Measurements from ENCODE around the gene DOCK7. TPM values are rescaled to one million over a fixed set of nuclear protein-coding genes. Genes with fewer than 3 reads are reported as not detected.

Gene DOCK7
- total RNA-seq, 1 donor from 2014 or later: 67.9 TPM

DNA sequence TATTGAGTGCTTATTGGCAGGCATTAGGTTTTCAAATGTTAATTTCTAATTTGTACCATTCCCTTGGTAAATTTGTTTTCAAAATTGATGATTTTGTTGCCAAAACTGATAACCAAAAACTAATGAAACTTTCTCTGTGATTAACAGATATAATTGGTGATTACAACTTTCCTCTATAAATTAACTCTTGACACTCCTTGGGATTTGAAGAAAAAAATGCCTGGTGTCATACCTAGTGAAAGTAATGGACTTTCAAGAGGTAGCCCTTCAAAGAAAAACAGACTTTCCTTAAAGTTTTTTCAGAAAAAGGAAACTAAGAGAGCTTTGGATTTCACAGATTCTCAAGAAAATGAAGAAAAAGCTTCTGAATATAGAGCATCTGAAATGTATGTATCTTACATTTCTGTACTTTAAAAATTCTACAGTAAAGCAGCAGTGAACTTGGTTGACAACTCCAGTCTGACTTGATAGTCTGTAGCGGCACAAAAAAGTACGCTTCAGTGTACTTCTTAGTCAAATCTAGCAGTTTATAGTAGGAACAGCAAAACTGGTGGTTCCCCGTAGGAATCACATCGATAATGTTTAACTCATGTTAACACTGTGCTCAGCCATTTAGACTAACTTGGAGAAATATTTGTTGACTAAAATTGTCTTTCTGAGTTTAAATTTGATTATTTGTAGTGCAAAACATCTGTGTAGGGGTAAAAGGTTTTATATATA lies 248.4 kb downstream of the DOCK7 start:
- DNase-seq: no peak

DNA sequence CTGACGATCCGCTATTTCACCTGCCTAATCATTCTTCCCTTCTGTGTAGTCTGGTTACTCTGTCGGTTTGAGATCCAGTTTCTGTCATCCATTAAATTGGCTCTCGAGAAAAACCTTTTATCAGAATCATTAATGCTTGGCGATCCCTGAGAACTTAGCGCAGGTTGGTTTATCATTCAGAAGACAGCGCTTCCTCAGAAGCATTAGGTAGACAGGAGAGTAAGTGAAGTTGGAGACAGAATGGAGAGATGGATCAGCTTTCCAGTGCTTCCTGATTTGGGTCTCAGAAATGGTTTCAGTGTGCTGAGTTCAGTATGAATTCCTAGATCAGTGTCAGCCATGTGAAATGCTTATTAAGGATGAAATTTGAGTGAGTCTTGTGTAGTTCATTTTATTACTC lies 250.0 kb downstream of the DOCK7 start:
- DNase-seq: peak; percentile 28

DNA sequence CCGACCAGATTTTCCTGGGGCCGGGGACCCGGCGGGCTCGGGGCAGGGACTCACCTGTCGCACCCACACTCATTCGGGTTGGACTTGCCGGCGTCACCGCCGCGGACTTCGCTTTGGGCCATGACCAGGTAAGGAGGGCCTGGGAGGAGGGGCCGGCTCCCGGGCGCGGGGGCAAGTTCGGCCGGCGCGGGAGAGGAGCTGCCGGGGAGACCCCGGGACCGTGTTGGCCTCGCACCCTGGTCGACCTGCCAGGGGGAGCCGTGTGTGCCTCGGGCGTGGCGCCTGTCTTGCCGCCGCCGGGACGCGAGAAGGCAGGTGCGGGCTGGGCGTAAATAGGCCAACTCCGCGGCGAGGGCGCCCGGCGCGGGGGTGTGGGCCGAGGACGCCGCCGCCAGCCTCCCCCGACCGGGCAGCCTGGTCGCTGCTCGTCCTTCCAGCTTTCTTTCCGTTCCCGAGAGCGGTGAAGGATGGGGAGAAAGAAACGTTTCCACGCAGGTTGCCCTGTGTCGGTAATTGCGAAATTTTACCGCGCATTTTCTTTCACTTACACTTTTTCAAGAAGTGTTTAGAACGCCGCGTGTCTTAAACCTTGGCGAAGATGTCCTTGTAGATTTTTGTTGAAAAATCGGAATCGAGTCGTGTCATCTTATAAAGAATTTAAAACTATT lies 250.8 kb downstream of the DOCK7 start:
- DNase-seq: peak; percentile 56

DNA sequence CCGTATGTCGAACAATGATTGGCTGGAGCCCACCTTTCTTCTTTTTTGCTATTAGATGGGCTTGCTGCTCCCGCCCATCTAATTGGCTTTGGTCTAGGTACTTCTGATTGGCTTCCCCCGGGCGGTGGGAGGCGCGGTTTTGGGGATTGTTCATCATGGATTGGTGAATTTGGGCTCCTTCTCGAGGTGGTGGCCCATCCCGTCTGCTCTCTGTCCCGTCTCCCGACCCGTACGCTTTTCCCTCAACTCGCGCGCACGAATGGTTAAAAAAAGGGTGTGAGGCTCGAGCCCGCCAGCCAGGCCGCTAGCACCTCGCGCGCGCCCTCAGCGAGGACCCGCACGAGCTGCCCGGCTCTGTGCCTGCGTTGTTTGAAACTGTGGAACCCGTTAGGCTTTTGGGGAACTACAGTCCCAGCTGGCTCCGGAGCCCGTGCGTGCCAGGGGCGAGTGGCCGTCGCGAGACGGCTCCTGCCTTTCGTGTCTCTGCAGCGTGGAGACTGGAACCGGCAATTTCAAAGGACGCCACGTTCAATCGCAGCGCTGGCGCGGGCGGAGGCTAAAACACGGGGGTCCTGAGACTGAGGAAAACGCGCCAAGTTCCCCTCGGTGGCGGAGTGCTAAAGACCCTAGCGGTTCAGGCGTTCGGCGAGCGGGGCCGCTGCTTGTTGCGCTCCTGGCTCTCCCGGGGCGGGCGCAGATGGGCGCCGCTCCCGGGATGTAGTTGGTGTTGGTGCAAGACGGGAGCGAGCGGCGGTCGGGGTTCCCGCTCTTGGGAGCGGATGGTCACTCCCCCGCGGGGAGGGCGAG lies 251.5 kb downstream of the DOCK7 start, which contains the start of gene USP1:
Gene USP1 (plus strand): TSS at position 584 of the 807 bp plus-strand sequence. CDS start 2,819 bp downstream, outside the sequence.
- peak; percentile 94 for DNase-seq

DNA sequence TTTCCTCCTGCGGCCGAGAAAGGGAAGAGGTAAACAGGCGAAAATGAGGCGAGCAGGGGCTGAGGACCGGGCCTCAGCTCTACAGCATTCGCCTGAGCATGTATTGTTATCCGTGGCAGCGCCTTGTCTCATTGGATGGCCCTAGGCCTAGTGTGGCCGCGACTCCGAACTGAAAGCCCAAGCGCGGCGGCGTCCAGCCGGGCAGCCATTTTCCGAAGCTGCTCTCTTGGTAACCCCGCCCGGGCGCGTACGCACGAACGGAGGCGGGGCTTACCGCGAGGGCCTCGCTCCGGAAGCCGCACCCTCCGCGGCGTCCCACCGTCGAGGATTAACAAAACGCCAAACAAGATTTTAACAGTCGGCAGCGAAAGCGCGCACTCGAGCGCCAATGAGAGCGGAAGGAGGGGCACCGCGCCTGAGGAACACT lies 252.1 kb downstream of the DOCK7 start:
- DNase-seq: peak; percentile 100

DNA sequence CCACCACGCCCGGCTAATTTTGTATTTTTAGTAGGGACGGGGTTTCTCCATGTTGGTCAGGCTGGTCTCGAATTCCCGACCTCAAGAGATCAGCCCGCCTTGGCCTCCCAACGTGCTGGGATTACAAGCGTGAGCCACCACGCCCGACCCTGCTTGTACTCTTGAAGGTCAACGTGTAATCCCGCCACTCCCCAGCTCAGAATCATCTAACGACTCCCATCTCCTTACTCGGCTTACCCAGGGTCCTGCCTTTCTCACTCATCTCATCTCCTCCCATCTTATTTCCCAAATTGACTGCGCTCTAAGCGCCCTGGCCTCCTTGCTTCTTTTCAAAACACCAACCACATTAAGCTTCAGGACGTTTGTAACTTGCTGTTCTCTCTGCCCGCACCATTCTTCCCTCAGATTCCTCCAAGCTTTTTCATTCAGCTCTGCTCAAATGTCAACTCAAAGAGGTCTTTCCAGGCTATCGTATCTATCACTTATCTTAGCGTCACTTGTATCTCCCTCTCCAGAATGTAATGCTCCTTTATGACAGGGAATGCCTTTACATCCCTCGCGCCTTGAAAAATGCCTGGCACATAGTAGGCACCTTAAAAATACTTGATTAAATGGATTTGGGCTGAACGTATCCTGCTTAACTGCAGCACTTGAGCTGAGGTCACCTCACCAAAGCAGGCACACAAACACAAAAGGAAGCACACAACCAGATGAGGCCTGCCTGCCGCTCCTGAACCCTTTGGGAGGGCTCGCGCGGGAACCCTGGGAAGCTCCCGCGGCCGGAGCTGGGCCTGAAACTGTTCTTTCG lies 252.8 kb downstream of the DOCK7 start:
- DNase-seq: no peak

DNA sequence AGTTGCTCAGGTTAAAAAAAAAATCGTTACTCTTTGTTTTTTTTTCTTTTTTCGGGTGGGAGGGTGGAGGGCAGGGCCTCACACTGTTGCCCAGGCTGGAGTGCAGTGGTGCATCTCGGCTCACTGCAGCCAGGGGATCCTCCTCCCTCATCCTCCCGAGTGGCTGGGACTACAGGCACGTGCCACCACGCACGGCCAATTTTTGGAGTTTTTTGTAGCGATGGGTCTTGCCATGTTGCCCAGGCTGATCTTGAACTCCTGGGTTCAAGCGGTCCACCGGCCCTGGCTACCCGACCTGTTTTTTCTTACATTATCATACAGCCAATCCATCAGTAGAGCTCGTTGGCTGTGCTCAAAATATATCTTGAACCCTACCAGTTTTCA lies 253.6 kb downstream of the DOCK7 start:
- no peak for DNase-seq

DNA sequence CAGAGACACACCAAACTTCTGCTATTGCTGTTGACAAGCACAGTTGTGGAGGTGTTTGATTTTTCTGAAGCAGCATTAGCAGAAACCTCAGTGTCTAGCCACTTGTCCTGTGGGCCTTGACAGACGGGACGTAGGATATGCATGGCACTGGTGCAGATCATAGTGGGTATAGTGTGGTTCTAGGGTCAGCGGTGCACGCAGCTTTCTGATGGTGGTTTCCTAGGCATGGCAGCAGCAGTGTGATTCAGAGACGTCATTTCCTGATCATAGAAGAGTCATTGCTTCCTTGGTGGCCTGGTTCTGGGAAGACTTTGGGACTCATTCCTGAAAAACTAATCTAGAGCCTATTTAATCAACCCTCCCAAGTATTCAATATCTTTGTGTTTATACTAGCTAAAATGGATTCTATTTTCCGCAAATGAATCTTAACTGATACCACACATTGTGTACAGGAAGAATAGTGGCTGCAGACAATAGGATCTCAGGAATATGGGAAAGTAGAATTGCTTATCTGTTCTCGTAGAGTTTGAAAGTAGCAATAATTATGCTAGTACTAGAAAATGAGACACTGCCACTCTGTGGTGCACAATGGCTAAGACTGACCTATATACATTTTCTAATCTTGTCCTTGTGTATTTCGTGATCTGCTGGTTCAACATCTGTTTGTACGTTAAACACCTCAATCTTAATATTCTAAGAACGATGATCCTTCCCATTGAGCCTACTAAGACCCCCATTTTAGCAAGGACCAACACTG lies 254.1 kb downstream of the DOCK7 start:
- DNase-seq: no peak

DNA sequence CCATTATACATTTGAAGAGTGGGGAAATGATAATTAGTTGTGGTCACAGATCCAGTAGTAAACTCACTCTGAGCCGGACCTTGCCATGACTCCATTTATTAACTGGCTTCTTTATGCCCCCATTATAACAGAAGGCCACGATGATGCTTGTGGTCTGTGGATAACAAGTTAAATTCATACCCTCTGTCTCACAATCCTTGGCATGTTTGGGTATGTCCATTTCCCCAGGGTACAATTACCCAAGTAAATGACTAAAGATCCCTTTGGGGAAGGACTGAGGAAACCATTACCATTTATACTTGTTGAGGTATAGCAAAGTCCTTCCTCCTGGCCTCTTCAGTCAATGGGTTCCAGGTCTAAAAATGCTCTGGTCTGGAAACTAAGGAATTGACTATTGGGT lies 258.6 kb downstream of the DOCK7 start:
- DNase-seq: no peak

DNA sequence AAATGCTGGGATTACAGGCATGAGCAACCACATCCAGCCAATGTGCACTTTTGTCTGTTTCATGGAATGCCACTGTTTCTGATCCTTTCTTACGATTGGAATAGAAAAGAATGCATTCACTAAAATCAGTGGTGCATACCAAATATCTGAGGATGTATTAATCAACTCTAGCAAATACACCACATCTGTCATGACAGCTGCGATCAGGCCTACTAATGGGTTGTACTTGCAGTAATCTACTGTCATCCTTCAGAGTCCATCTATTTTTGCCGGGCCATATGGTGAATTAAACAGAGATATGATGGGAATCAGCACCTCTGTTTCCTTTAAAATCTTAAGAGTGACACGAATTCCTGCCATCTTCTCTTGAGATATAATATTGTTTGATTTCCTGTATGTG lies 259.8 kb downstream of the DOCK7 start:
- DNase-seq: no peak

DNA sequence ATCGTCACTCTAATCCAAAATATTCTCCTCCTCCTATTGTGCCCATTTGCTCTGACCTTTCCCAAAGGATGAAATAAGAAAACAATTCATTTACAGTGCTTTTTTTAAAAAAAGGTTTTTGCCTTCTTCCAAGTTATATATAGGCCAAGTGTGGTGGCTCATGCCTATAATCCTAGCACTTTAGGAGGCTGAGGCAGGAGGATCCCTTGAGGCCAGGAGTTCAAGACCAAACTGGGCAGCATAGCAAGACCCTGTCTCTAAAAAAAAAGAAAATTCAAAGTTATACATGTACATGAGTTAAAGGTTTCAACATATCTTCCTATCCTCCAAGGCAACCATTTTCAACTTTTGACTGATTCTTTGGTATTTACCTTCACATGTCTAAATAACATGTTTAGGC lies 261.4 kb downstream of the DOCK7 start:
- no peak for DNase-seq

DNA sequence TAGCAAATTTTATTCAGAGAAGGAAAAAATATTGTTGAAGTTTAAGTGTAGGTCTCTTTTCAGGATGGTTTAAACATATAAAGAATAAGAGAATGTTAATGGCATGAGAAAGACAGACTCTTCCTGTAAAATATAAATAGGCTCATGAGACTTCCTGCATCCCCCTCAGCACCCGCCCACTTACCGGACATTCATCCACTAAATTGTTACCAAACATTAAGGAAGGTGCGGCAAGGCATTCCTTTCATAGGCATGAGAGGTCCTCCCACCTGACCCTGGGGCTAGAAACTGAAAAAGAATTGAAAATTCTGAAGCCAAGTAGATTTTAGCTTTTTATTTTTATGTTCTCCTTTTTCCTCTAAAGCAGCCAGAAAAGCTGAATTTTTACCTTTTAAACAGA lies 261.9 kb downstream of the DOCK7 start:
- DNase-seq: no peak

DNA sequence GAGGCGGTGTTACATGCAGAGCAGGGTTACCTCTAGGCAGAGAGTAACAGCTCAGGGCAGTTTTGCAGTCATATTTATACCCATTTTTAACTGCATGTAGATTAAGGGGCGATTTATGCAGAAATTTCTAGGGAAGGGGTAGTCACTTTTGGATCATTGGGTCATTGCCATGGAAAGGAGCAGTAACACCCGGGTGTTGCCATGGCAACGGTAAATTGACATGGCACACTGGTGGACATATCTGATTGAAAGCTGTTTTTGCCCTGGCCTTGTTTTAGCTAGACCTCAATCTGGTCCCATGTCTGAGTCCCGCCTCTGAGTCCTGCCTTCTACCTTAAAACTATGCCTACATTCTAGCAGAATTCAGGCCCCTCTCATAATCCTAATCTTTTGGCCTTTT lies 263.1 kb downstream of the DOCK7 start:
- DNase-seq: no peak

DNA sequence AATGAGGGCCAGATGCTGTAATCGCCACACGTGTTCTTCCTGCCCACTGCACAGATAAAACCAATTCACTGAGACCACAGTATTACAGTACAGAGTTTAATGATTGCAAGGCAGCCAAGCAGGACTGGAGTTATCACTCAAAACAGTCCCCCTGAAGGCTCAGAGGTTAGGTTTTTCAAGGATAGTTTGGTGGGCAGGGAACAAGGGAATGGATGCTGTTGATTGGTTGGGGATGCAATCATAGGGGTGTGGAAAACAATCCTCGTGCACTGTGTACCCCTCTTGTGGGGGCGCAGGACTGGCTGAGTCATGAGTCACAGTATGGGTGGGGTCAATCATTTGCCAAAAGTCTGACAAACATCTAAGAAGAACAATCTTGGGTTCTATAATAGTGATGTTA lies 263.8 kb downstream of the DOCK7 start:
- DNase-seq: no peak

DNA sequence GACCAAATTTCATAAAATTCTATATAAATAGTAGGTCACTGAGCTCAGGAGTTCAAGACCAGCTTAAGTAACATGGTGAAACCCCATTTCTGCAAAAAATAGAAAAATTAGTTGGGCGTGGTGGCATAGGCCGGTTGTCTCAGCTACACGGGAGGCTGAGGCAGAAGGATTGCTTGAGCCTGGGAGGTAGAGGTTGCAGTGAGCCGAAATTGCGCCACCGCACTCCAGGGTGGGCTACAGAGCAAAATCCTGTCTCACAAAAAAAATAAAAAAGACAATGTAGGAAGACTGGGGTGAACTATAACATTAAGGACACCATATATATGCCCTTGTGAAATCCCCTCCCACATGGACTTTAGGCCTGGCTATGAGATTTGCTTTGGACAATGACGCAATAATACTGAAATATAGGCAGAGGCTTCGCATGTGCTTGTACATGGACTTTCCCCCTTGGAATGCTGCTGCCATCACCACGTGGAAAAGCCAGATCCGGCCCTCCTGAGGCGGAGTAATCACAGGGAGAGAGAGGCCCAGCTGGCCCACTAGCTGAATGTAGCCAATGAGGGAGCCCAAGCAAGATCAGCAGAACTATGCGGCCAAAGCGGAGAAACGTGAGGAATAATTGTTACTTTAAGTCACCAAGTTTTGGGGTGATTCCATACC lies 264.5 kb downstream of the DOCK7 start:
- DNase-seq: no peak

DNA sequence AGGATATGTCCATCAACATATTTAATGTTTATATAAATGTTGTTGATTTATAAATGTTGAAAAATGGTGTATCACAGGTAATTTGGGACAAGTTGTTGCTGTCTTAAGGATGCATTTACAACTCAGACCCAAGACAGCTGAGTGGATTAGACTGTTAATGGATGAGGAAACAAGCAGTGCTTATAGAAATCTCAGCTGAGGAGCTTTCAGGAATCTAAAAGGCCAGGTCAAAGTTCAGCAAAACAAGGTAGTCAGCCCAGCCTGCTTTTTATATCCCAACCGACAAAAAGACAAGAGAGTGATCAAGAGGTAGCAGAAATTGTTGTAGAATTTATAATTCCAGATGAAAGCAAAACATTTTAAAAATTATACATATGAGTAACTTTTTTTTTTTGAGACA lies 268.0 kb downstream of the DOCK7 start:
- no peak for DNase-seq

DNA sequence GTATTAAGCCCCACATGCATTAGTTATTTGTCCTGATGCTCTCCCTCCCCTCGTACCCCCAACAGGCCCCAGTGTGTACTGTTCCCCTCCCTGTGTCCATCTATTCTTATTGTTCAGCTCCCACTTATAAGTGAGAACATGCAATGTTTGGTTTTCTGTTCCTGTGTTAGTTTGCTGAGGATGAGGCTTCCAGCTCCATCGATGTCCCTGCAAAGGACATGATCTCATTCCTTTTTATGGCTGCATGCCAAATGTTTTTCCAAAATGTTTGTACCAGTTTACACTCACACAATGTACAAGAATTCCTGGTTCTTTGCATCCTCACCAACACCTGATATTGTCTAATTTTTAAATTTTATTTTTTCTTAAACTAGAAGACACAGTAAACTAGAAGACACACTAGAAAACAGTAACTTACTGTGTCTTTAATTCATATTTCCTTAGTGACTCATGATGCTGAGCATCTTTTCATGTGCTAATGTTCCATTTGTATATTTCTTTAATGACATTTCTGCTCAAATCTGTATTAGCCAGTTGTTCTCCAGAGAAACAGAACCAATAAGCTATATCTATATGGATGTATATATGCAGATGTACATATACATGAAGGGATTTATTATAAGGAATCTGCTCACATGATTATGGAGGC lies 270.7 kb downstream of the DOCK7 start:
- DNase-seq: no peak

DNA sequence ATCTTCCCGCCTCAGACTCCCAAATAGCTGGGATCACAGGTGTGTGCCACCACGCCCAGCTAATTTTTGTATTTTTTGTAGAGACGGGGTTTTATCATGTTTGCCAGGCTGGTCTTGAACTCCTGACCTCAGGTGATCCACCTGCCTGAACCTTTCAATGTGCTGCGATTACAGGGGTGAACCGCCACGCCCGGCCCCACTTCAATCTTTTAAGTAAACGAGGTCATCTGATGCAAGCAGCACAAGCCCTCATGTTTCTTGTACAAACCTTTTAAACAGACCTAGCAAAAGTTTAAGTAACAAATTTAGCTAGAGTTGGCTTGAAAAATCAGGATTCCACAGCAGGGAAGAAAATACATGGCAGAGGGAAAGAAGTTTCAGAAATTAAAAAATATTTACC lies 272.5 kb downstream of the DOCK7 start:
- no peak for DNase-seq

DNA sequence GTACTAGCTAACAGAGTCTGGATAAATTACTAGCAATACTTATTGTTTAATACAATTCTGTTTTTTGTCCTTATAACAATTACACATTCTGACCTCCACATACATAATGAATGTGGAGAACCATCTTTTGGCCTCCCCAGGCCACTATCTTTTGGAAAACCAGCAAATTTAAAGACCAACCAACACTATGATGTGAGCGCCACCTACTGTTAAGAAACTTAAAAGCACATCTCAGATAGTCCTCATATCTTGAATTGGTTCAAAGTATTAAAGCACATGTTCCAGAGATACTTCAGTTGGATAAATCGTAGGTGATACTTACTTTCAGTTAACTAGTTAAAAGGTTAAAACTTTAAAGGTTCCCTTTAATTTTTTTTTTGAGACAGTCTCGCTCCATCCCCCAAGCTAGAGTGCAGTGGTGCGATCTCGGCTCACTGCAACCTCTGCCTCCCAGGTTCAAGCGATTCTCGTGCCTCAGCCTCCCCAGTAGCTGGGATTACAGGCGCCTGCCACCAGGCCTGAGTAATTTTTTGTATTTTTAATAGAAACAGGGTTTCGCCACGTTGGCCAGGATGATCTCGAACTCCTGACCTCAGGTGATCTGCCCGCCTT lies 280.7 kb downstream of the DOCK7 start:
- DNase-seq: peak; percentile 87

DNA sequence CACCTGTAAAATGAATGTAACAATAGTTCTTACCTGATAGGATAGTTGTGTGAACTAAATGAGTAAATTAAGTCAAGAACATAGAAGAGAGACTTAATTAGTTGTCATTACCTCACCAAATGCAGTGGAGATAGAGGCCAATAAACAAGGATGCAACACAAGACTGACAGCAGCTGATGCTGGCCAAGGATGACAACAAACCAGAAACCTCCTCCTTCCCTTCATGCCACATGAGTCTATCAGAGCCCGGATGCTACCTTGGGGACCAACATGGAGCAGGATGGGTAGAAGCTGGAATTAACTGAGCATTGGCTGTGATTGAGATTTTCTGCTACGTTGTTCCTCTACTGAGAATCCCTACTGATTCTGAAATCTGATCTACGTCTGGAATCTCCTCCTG lies 281.6 kb downstream of the DOCK7 start:
- no peak for DNase-seq

Data from tongue (tissue), 2 donors.